HG02588 (cell line): ENCODE results near the gene TBXAS1.

ENCODE experiments used
- ATAC-seq: cut with Tn5 transposase; IDR thresholded peaks from one replicate; pipeline ENCODE4 v1.9.1; 2021; ENCODE audit warnings: mild to moderate bottlenecking, moderate library complexity; ENCODE audit not compliant: unreplicated experiment

Gene TBXAS1

DNA sequence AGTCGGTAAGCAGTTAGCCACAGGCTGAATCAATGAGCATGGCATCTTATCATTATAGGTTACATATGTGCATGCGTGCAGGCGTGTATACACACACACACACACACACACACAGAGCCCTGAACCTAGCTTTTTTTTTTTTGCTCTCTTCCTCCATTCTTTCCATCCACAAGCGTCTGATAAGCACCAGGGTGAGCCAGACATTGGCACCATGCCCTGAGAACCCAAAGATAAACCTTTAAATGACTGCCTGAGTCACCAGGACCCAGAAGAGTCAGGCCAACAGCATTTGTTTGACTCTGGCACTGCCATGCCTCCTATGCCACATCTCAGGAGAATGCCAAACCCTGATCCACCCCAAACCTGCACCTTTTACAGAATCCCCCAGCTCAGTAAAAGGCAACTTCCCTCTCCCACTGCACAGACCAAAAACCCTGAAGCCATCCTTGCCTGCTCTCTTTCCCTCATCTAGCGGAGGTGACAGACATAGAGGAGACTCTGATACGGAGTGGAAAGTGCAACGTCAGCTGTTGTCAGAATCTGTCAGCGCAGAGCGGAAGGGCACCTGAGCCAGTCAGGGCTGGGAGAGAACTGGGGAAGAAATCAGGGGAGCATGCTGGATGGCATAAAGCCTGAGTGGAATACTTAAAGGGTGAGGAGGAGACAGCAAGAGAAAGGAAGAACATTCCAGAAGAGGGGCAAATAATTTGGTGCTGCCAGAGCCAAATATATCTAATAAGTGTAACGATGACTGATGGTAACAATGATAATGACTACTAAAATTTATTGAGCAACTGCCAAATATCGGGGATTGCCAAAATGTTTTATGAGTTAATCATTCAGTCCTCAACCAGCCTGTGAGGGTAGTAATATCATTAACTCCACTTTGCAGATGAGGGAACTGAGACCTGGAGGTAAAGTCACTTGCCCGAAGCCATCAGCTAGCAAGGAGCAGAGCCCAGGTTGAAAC, 230.5 kb downstream of the TBXAS1 start:
- ATAC-seq, result no peak

DNA sequence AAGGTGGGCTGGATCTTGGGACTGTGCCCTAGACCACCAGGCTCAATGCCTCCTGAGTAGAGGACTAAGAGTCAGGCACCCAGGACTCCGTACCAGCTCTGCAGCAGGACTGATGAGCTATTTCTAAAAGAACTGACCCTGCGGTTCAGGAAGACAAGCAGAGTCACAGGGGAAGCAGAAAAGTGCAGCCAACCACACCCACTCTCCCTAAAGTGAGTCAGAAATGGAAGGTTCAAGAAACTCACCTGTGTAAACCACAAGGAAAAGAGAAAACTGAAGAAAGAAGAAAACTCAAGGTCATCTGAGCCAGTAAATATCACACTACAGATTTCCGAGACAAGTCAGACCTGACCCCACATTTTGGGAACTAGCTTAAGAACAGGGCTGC, 231.2 kb downstream of the TBXAS1 start:
- ATAC-seq, result no peak

DNA sequence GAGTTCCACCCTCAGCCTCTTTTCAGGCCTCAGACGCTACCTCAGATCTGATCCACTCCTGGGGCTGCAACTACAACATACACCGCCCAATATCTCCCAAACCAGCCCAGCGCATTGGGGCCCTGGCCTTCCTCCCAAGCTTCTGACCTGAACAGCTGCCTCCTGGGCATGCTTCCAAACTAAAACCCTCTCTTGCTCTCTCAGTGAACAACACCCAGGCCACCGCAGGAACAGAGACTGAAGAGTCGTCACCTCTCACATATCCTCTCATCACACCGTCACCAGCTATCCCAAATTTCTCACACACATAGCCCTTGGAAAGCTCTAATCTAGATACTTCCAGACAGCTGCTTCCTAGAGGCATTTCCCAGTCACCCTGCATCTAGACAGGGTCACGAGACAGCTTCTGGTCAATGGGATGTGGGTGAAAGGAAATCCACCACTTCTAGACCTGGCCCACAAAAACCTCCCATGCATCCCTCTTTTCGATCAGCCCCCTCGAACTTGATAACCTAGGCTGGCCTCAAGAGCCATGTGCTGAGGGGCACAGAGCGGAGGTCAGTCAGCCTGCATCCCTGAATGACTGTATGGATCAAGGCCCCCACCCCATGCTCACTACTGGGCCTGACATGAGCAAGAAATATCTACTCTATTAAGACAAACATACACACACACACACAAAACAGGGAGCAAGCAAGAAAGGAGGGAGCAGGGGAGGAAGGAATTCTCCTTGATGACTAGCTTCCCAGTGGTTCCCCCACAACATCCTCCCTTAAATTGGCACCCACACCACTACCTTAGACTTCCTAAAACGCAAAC, 231.9 kb downstream of the TBXAS1 start:
- no peak for ATAC-seq

DNA sequence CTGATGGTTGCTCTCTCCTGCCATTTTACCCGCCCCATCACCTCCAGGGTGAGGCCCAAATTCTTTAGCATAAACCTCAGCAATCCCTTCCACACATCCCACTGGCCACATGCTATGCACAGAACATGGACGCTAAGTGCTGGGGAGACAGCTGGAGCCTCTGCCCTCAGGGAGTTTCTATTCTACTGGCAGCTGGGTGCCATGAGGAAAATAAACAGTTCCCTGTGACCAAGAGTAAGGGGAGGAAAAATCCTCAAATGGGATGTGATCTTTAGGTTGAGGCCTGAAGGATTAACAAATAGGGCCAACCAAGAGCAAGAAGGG, 232.5 kb downstream of the TBXAS1 start:
- no peak for ATAC-seq

DNA sequence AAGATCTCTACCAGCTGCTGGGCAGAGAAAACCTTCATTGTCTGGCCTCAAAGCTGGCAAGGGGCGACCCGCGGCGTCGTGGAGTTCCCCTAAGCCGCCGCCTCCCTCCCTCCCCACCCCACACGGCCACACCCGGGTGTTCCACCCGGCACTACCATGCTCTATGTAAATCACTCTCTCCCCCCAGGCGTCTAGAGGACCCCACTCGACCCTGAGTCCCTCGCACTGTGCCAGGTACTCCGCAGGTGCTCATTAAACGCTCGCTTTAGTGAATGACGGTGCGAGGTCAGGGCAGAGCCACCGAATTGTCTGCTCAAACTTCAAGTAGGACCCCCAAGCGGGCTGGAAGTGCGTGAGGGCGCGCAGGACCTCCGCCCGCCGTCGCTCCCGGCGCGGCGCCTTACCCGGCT, 233.1 kb downstream of the TBXAS1 start:
- ATAC-seq, result peak; percentile 31

DNA sequence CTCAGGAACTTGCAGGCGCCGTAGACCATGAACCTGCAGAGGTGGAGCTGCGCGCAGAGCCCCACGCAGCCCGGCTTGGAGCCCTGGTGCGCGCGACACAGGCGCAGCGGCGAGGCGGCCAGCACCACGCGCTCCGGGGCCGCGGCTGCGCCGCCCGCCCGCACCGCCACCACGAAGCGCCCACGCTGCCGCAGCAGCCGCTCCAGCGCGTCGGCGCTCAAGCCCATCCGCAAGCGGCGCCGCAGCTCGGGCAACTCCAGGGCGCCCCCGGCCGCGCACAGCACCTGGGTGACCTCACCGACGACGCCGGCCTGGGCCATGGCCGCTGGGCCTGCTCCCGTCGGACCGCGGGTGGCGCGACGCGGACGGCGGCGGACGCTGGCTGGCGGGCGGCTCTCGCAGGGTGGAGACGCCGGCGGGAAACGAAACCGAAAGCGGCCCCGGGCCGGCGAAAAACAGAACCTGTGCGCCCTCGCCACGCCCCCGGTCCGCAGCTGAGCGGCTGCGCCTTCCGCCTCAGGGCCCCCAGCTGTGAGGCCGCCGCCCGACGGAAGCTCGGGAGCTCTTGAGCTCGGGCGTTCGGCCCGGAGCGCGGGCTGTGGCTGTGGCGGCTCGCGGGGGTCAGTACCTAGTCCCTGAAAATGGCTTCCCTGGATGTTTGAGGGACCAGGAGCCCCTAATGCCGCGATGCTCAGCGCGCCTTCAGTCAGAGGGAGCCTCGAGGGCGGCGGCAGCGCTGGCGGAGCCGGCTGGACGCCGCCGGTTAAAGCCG, 233.7 kb downstream of the TBXAS1 start, which contains the start of gene PARP12:
Gene PARP12, minus strand, starts transcription at position 424 of the 772 bp plus-strand sequence. Its CDS starts 104 bp downstream, at position 320.
- peak; percentile 91 for ATAC-seq

DNA sequence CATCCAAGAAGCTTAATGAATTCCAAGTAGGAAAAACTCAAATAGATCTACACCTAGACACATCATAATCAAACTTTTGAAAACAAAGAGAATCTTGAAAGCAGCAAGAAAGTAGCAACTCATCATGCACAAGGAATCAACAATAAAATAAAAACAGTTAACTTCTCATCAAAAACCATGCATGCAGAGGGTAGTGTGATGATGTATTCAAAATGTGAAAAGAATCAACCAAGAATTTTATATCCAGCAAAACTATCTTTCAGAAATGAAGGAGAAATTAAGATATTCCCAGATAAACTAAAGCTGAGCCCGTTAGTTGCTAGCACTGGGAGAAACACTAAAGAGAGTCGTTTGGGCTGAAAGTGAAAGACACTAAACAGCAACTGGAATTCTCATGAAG, 238.0 kb downstream of the TBXAS1 start:
- ATAC-seq, result no peak

DNA sequence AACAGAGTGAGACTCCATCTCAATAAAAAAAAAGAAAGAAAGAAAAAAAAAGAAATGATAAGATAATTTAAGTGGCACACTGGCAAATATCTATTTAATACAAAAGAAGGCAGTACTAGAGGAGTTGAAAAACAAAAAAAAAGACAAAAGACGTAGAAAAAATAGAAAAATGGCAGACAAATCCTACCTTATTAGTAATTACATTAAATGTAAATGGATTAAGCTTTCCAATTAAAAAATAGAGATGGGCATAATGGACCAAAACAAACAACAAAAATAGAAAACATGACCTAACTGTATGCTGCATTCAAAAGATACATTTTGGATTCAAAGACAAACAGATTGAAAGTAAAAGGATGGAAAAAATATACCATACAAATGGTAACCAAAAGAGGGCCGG, 239.0 kb downstream of the TBXAS1 start:
- ATAC-seq, result no peak

DNA sequence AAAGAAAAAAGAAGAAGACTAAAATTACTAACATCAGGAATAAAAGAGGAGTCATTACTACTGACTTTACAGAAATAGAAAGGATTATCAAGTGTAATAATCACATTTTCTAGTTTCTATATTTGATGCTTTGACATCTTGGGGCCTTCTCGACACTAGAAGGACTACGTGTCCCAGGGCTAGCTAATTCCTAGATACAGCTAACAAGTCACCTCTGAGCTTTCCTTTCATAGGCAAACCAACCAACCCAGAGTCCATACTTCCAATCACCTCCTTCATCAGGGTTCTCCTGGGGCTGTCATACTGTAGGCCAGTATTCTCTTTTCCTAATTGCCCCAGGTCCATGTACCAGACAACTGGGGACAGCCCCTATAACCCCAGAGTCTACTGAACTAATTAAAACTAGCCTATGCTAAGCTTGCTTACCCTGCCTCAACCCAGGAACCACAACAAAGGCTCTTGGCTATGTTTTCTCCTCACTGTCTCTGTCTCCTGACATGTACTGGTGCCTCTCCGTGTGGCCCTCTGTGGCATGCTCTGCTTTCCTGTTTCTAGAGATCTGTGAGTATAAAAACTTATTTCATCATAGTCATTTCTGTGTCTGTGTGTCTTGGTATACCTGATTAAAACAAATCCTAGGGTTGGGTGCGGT, 240.4 kb downstream of the TBXAS1 start:
- ATAC-seq, result no peak
